WTC11 (cell line): ENCODE data around the gene FLOT2. TPM values are rescaled to one million over a fixed set of nuclear protein-coding genes. Genes with fewer than 3 reads are reported as not detected.

ENCODE experiments used
- AR ChIP-seq: fragments of 250-450 bp; sonication (Bioruptor Pico); IDR thresholded peaks from 2 replicates; pipeline ENCODE4 v1.9.0; 2021; ENCODE audit warnings: mild to moderate bottlenecking
- CBFB ChIP-seq: sonication (generic); formaldehyde crosslinking; IDR thresholded peaks from 2 replicates; pipeline ENCODE4 v1.8.1; 2022; ENCODE audit warnings: mild to moderate bottlenecking, low read depth, missing genetic modification reagents
- CREB1 ChIP-seq: sonication (generic); formaldehyde crosslinking; IDR thresholded peaks from 2 replicates; pipeline ENCODE4 v1.8.0; 2023; ENCODE audit warnings: mild to moderate bottlenecking, missing genetic modification reagents
- CREM ChIP-seq: sonication (generic); formaldehyde crosslinking; IDR thresholded peaks from 2 replicates; pipeline ENCODE4 v1.8.1; 2022; ENCODE audit warnings: mild to moderate bottlenecking, missing genetic modification reagents, moderate library complexity
- E2F4 ChIP-seq: sonication (generic); formaldehyde crosslinking; IDR thresholded peaks from 2 replicates; pipeline ENCODE4 v1.8.1; 2022; ENCODE audit warnings: low read depth, mild to moderate bottlenecking, moderate library complexity, missing genetic modification reagents, borderline replicate concordance
- FOXK1 ChIP-seq: sonication (generic); formaldehyde crosslinking; IDR thresholded peaks from 2 replicates; pipeline ENCODE4 v1.8.0; 2022; ENCODE audit warnings: mild to moderate bottlenecking, moderate library complexity, missing genetic modification reagents
- FOXP1 ChIP-seq: sonication (generic); formaldehyde crosslinking; IDR thresholded peaks from 2 replicates; pipeline ENCODE4 v1.8.0; 2022; ENCODE audit warnings: missing genetic modification reagents, mild to moderate bottlenecking, moderate library complexity, borderline replicate concordance
- FOXP4 ChIP-seq: sonication (generic); formaldehyde crosslinking; IDR thresholded peaks from 2 replicates; pipeline ENCODE4 v1.8.0; 2022; ENCODE audit warnings: mild to moderate bottlenecking, missing genetic modification reagents
- GABPB1 ChIP-seq: sonication (generic); formaldehyde crosslinking; IDR thresholded peaks from 2 replicates; pipeline ENCODE4 v1.8.1; 2023; ENCODE audit warnings: mild to moderate bottlenecking, missing genetic modification reagents
- GRHL2 ChIP-seq: fragments of 250-450 bp; sonication (Bioruptor Pico); IDR thresholded peaks from 2 replicates; pipeline ENCODE4 v1.8.0; 2022; ENCODE audit warnings: mild to moderate bottlenecking, moderate library complexity; ENCODE audit not compliant: insufficient replicate concordance, severe bottlenecking
- GTF2I ChIP-seq: fragments of 250-450 bp; sonication (Bioruptor Pico); conservative IDR thresholded peaks from 2 replicates; pipeline ENCODE4 v1.4.0; 2021; ENCODE audit warnings: mild to moderate bottlenecking
- HMGXB4 ChIP-seq: sonication (generic); formaldehyde crosslinking; IDR thresholded peaks from 2 replicates; pipeline ENCODE4 v1.8.1; 2023; ENCODE audit warnings: mild to moderate bottlenecking, moderate library complexity, missing genetic modification reagents
- MXD4 ChIP-seq: fragments of 250-450 bp; sonication (Bioruptor Pico); IDR thresholded peaks from 2 replicates; pipeline ENCODE4 v1.8.0; 2021; ENCODE audit warnings: mild to moderate bottlenecking, moderate library complexity, borderline replicate concordance
- MYBL2 ChIP-seq: sonication (generic); formaldehyde crosslinking; IDR thresholded peaks from 2 replicates; pipeline ENCODE4 v1.8.1; 2023; ENCODE audit warnings: mild to moderate bottlenecking, moderate library complexity, missing genetic modification reagents
- NFE2L1 ChIP-seq: sonication (generic); formaldehyde crosslinking; IDR thresholded peaks from 2 replicates; pipeline ENCODE4 v1.8.1; 2023; ENCODE audit warnings: missing genetic modification reagents
- NFYB ChIP-seq: sonication (generic); formaldehyde crosslinking; conservative IDR thresholded peaks from 2 replicates; pipeline ENCODE4 v1.8.0; 2022; ENCODE audit warnings: low read depth, missing genetic modification reagents
- NR1H2 ChIP-seq: sonication (generic); formaldehyde crosslinking; IDR thresholded peaks from 2 replicates; pipeline ENCODE4 v1.9.0; 2021; ENCODE audit warnings: mild to moderate bottlenecking, moderate library complexity, missing genetic modification reagents
- NR3C1 ChIP-seq: sonication (generic); formaldehyde crosslinking; conservative IDR thresholded peaks from 2 replicates; pipeline ENCODE4 v1.8.1; 2023; ENCODE audit warnings: low read depth, mild to moderate bottlenecking, missing genetic modification reagents
- OVOL2 ChIP-seq: fragments of 250-450 bp; sonication (Bioruptor Pico); IDR thresholded peaks from 2 replicates; pipeline ENCODE4 v1.9.0; 2021; ENCODE audit warnings: mild to moderate bottlenecking, borderline replicate concordance
- PRRX2 ChIP-seq: fragments of 250-450 bp; sonication (Bioruptor Pico); IDR thresholded peaks from 2 replicates; pipeline ENCODE4 v1.8.0; 2021; ENCODE audit warnings: mild to moderate bottlenecking
- RELA ChIP-seq: sonication (generic); formaldehyde crosslinking; IDR thresholded peaks from 2 replicates; pipeline ENCODE4 v1.8.1; 2022; ENCODE audit warnings: missing genetic modification reagents, mild to moderate bottlenecking, borderline replicate concordance
- SMAD3 ChIP-seq: sonication (generic); formaldehyde crosslinking; IDR thresholded peaks from 2 replicates; pipeline ENCODE4 v1.8.0; 2022; ENCODE audit warnings: missing genetic modification reagents, mild to moderate bottlenecking, borderline replicate concordance
- TP53 ChIP-seq: sonication (generic); formaldehyde crosslinking; IDR thresholded peaks from 2 replicates; pipeline ENCODE4 v1.8.1; 2023; ENCODE audit warnings: mild to moderate bottlenecking, missing genetic modification reagents
- ZNF121 ChIP-seq: sonication (generic); formaldehyde crosslinking; IDR thresholded peaks from 2 replicates; pipeline ENCODE4 v1.8.0; 2023; ENCODE audit warnings: missing genetic modification reagents
- ZNF219 ChIP-seq: sonication (generic); formaldehyde crosslinking; IDR thresholded peaks from 2 replicates; pipeline ENCODE4 v1.8.0; 2023; ENCODE audit warnings: missing genetic modification reagents, mild to moderate bottlenecking, borderline replicate concordance
- ZNF317 ChIP-seq: sonication (generic); formaldehyde crosslinking; IDR thresholded peaks from 2 replicates; pipeline ENCODE4 v1.8.1; 2023; ENCODE audit warnings: low read depth, mild to moderate bottlenecking, moderate library complexity, missing genetic modification reagents, borderline replicate concordance
- ZNF425 ChIP-seq: fragments of 250-450 bp; sonication (Bioruptor Pico); conservative IDR thresholded peaks from 2 replicates; pipeline ENCODE4 v1.9.0; 2021; ENCODE audit warnings: mild to moderate bottlenecking
- ZNF671 ChIP-seq: fragments of 250-450 bp; sonication (Bioruptor Pico); IDR thresholded peaks from 2 replicates; pipeline ENCODE4 v1.8.0; 2021; ENCODE audit warnings: mild to moderate bottlenecking
- ZSCAN18 ChIP-seq: fragments of 250-450 bp; sonication (Bioruptor Pico); IDR thresholded peaks from 2 replicates; pipeline ENCODE4 v2.1.2; 2022; ENCODE audit warnings: mild to moderate bottlenecking, moderate library complexity
- total RNA-seq: library from RNA; stranded (reverse); gene quantifications from 3 replicates; pipeline ENCODE4 v1.2.3, GENCODE V29; 2021

The FLOT2 gene
- total RNA-seq, 1 experiment from 2014 or later = 139 TPM

GRCh38 chr17:28842282-28843012 is 55.1 kb downstream of the FLOT2 start, which contains the start of gene FAM222B (continued):
- no peak for TF ChIP-seq FOXP4
- no peak for TF ChIP-seq GTF2I (CRISPR knock-in tag)
- no peak for TF ChIP-seq ZNF121
- no peak for TF ChIP-seq ZNF425 (CRISPR knock-in tag)
- TF ChIP-seq OVOL2 (CRISPR knock-in tag) = no peak
- no peak for TF ChIP-seq MXD4 (CRISPR knock-in tag)
- no peak for TF ChIP-seq ZNF317
- TF ChIP-seq E2F4 (CRISPR knock-in tag) = no peak
- no peak for TF ChIP-seq RELA
- TF ChIP-seq FOXK1 (CRISPR knock-in tag) = peak; percentile 51; the same call in 1 of the 2 replicates
- TF ChIP-seq NFE2L1 = 0 out of 2 replicates have a peak, but pooled peaks have one; percentile 56
- TF ChIP-seq ZSCAN18 = no peak
- TF ChIP-seq ZNF671 (CRISPR knock-in tag) = no peak
- TF ChIP-seq CREB1 (CRISPR knock-in tag) = no peak
- no peak for TF ChIP-seq CREM
- TF ChIP-seq GABPB1 (CRISPR knock-in tag) = peak; percentile 38; the same call in 1 of the 2 replicates
- TF ChIP-seq AR = no peak
- no peak for TF ChIP-seq TP53 (CRISPR knock-in tag)
- no peak for TF ChIP-seq NR3C1
- no peak for TF ChIP-seq PRRX2 (CRISPR knock-in tag)
- no peak for TF ChIP-seq ZNF219 (CRISPR knock-in tag)
- TF ChIP-seq HMGXB4 (CRISPR knock-in tag) = 0 out of 2 replicates have a peak, but pooled peaks have one; percentile 54
- TF ChIP-seq FOXP1 (CRISPR knock-in tag) = no peak; the same call in 1 of the 2 replicates
- TF ChIP-seq SMAD3 (CRISPR knock-in tag) = no peak
- no peak for TF ChIP-seq NR1H2 (CRISPR knock-in tag)
- no peak for TF ChIP-seq GRHL2 (CRISPR knock-in tag)
- TF ChIP-seq NFYB = no peak
- TF ChIP-seq MYBL2 (CRISPR knock-in tag) = no peak
- no peak for TF ChIP-seq CBFB
